ENCODE data around the gene COL19A1. TPM values are rescaled to one million over a fixed set of nuclear protein-coding genes. Genes with fewer than 3 reads are reported as not detected.

The COL19A1 gene
- total RNA-seq, 1 experiment from 2014 or later = not detected

GRCh38 chr6:70124443-70124842, 258.1 kb downstream of the COL19A1 start:
- TF ChIP-seq, protein P1, sequence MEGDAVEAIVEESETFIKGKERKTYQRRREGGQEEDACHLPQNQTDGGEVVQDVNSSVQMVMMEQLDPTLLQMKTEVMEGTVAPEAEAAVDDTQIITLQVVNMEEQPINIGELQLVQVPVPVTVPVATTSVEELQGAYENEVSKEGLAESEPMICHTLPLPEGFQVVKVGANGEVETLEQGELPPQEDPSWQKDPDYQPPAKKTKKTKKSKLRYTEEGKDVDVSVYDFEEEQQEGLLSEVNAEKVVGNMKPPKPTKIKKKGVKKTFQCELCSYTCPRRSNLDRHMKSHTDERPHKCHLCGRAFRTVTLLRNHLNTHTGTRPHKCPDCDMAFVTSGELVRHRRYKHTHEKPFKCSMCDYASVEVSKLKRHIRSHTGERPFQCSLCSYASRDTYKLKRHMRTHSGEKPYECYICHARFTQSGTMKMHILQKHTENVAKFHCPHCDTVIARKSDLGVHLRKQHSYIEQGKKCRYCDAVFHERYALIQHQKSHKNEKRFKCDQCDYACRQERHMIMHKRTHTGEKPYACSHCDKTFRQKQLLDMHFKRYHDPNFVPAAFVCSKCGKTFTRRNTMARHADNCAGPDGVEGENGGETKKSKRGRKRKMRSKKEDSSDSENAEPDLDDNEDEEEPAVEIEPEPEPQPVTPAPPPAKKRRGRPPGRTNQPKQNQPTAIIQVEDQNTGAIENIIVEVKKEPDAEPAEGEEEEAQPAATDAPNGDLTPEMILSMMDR (IDR thresholded peaks at IDR 0.05; ENCODE audit: unreplicated experiment) = no peak
- peaks cover 20% of the 10 kb centered on the region for H3K27me3 Mint-ChIP-seq (ENCODE audit: insufficient read depth, unreplicated experiment)
- intact Hi-C loops (cut with micrococcal nuclease) = no loop called here
- H3K4me3 Mint-ChIP-seq (ENCODE audit: unreplicated experiment) = no peak overlapping the region
- no peak for DNase-seq (ENCODE audit: unreplicated experiment)
- CTCF ChIA-PET = interaction anchor here (2.3 kb wide), 1 partner anchor 16 kb away, joined by 12 read pairs; no protein-coding TSS in a partner anchor
- no TSS peak for BruUV-seq (replicated peaks)
- no peak overlapping the region for H3K27ac Mint-ChIP-seq (ENCODE audit: low read depth, unreplicated experiment)
- no peaks in the 10 kb centered on the region for H3K4me1 Mint-ChIP-seq (ENCODE audit: insufficient read depth, unreplicated experiment)
- H3K9me3 Mint-ChIP-seq (ENCODE audit: unreplicated experiment) = no peaks in the 10 kb centered on the region
- no peaks in the 10 kb centered on the region for H3K36me3 Mint-ChIP-seq (ENCODE audit: insufficient read depth, unreplicated experiment)
- POLR2A ChIA-PET = no interaction called here

- CTCF ChIA-PET = interaction anchor here (2.3 kb wide), 1 partner anchor 17 kb away, joined by 12 read pairs; no protein-coding TSS in a partner anchor
- intact Hi-C loops (cut with micrococcal nuclease) = no loop called here
- peaks cover 14% of the 10 kb centered on the region for H3K27me3 Mint-ChIP-seq (ENCODE audit: insufficient read depth, unreplicated experiment)
- DNase-seq (ENCODE audit: unreplicated experiment) = peak; percentile 25
- POLR2A ChIA-PET = no interaction called here
- H3K9me3 Mint-ChIP-seq (ENCODE audit: unreplicated experiment) = no peaks in the 10 kb centered on the region
- no peak overlapping the region for H3K27ac Mint-ChIP-seq (ENCODE audit: low read depth, unreplicated experiment)
- TF ChIP-seq, protein P1 (IDR thresholded peaks at IDR 0.05; ENCODE audit: unreplicated experiment) = no peak
- no peak overlapping the region for H3K4me3 Mint-ChIP-seq (ENCODE audit: unreplicated experiment)
- no peaks in the 10 kb centered on the region for H3K4me1 Mint-ChIP-seq (ENCODE audit: insufficient read depth, unreplicated experiment)
- H3K36me3 Mint-ChIP-seq (ENCODE audit: insufficient read depth, unreplicated experiment) = no peaks in the 10 kb centered on the region
- BruUV-seq (replicated peaks) = no TSS peak
Measured at GRCh38 chr6:70124882-70125545, 258.7 kb downstream of the COL19A1 start.

GRCh38 chr6:70125602-70126001, 259.2 kb downstream of the COL19A1 start:
- H3K36me3 Mint-ChIP-seq (ENCODE audit: insufficient read depth, unreplicated experiment) = no peaks in the 10 kb centered on the region

GRCh38 chr6:70129341-70129740, 263.0 kb downstream of the COL19A1 start:
- BruUV-seq (replicated peaks) = no TSS peak
- no peak overlapping the region for H3K4me3 Mint-ChIP-seq (ENCODE audit: unreplicated experiment)
- CTCF ChIA-PET = no interaction called here
- no peaks in the 10 kb centered on the region for H3K36me3 Mint-ChIP-seq (ENCODE audit: insufficient read depth, unreplicated experiment)
- no peaks in the 10 kb centered on the region for H3K9me3 Mint-ChIP-seq (ENCODE audit: unreplicated experiment)
- peaks cover 20% of the 10 kb centered on the region for H3K27me3 Mint-ChIP-seq (ENCODE audit: insufficient read depth, unreplicated experiment)
- intact Hi-C loops (cut with micrococcal nuclease) = no loop called here
- no peak for DNase-seq (ENCODE audit: unreplicated experiment)
- no peaks in the 10 kb centered on the region for H3K4me1 Mint-ChIP-seq (ENCODE audit: insufficient read depth, unreplicated experiment)
- no peak overlapping the region for H3K27ac Mint-ChIP-seq (ENCODE audit: low read depth, unreplicated experiment)
- POLR2A ChIA-PET = no interaction called here
- TF ChIP-seq, protein P1 (IDR thresholded peaks at IDR 0.05; ENCODE audit: unreplicated experiment) = no peak

More at GRCh38 chr6:70125602-70126001, 259.2 kb downstream of the COL19A1 start:
- intact Hi-C loops (cut with micrococcal nuclease) = no loop called here
- no TSS peak for BruUV-seq (replicated peaks)
- H3K4me3 Mint-ChIP-seq (ENCODE audit: unreplicated experiment) = no peak overlapping the region
- POLR2A ChIA-PET = no interaction called here
- CTCF ChIA-PET = interaction anchor here (2.3 kb wide), 1 partner anchor 17 kb away, joined by 12 read pairs; no protein-coding TSS in a partner anchor
- H3K27ac Mint-ChIP-seq (ENCODE audit: low read depth, unreplicated experiment) = no peak overlapping the region
- no peaks in the 10 kb centered on the region for H3K9me3 Mint-ChIP-seq (ENCODE audit: unreplicated experiment)
- no peak for DNase-seq (ENCODE audit: unreplicated experiment)
- H3K27me3 Mint-ChIP-seq (ENCODE audit: insufficient read depth, unreplicated experiment) = peaks cover 9% of the 10 kb centered on the region
- TF ChIP-seq, protein P1 (IDR thresholded peaks at IDR 0.05; ENCODE audit: unreplicated experiment) = no peak
- no peaks in the 10 kb centered on the region for H3K4me1 Mint-ChIP-seq (ENCODE audit: insufficient read depth, unreplicated experiment)
